Iris pigment epithelial cell (primary cell): ENCODE data around the gene FNDC3B.

Source experiments
- DNase-seq: peaks from one replicate; pipeline ENCODE4 v3.0.0-alpha.2; 2011; ENCODE audit warnings: low read depth

Gene FNDC3B

DNA sequence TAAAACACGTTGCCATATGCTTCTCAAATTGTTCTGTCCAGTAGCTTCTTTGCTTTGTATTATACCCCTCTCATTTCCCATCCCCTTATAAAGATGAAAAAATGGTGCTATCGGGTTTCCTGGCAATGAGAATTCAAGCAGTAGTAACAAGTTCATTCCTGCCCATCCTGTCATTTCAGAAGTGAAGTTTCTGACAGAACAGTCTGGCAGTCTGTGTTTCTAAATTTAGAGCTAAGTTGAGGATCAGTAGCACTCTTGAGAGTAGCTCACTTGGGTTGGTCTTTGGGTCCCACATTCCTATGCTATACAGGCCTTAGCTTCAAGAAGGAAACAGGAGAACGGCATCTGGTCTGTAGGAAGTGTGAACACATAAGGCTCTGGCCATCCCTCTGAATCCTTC is 274.3 kb downstream of the FNDC3B start:
- no peak for DNase-seq

DNA sequence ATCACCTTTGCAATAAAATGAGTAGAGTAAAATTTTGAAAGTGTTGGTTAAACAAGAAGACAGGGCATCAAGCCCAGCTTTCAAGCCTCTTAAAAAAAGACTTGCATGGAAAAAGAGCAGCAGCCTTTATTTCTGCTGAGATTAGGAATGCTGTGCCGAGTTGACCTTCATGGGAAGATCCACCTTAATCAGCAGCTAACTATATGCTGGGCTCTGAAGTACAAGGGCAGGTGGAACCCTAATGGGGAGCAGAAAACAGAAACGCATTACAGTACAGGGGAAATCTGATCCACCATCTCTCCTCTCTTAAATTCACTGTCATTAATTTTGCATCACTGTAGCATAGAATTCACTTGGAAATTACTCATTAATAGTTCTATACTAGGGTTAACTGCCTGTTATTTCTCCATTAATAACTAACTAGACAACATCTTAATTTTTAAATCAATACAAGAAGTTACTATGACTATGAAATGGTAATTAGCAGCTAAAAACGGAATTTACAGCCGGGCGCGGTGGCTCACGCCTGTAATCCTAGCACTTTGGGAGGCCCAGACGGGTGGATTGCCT is 275.3 kb downstream of the FNDC3B start:
- DNase-seq, result no peak

DNA sequence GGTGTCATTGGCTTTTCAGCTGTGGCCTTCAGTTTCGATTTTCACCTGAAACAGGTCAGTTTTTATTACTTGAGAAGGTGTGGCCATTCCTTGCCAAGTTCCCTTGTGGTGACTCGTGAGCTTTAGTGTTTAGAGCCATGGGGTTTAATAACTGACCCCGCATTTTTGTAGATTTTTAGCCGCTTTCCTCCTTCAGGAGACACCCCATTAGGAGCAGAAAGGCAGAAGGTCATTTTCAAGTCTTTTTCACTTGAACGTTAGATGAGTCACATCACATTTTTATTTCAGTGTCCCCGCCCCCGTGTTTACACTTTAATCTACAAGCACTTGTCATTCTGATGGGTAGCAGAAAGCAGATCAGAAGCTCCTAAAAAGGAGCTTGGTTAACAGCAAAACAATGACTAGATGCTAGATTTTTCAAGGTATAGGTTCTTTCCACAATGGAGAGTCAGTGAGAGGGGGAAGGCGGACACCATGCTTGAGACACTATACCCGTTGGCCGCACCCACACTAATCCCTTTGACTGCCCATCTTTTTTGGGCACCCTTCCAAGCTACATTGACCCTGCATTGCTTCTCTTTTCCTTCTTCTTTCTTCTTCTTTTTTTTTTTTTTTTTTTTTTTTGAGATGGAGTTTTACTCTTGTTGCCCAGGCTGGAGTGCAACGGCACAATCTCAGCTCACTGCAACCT is 276.2 kb downstream of the FNDC3B start:
- peak; percentile 84 for DNase-seq

DNA sequence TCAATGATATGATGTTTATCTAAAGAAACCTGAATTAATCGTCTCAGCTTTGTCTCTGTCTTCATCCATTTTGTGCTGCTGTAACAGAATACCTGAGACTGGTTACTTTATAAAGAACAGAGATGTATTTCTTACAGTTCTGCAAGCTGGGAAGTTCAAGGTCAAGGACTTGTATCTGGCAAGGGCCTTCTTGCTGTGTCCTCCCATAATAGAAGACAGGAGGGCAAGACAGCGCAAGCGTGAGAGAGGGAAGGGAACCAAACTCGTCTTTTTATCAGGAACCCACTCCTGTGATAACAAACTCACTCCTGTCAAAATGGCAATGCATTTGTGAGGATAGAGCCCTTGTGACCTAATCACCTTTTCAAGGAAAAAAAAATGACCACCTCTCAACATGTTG is 277.4 kb downstream of the FNDC3B start:
- no peak for DNase-seq

DNA sequence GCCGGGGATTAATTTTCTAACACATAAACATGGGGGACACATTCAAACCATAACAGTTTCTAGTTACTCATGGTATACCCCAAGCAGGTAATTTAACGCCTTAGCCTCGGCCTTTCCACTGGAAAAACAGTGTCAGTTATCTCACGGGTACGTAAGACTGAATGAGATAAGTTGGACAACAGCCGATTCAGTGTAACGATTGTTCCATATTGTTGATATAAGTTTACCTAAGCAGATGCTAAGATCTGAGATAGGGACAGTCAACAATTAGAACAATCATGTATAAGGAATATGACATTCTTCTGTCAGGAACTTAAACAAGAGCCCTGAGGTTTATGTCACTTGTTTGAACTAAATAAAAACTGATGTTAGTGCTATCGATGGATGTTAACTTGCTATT is 278.1 kb downstream of the FNDC3B start:
- DNase-seq, result no peak

DNA sequence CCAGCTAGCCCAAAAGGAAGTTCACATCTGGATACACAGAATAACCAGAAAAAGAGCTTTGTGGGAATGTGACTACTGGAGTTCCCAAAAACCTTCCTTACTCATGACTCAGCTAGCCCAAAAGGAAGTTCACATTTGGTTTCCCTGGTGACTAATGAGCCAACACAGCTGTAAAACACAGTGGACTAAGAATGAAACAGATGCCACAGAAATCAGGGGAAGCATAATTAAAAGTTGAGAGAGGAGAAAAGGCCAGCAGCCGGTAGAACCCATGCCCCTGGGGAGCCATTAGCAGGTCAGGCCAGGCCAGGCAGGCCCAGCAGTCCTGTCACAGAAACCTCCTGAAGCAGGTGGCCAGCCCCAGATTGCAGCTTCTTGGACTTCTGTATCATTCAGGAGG is 278.6 kb downstream of the FNDC3B start:
- DNase-seq, result peak; percentile 89

DNA sequence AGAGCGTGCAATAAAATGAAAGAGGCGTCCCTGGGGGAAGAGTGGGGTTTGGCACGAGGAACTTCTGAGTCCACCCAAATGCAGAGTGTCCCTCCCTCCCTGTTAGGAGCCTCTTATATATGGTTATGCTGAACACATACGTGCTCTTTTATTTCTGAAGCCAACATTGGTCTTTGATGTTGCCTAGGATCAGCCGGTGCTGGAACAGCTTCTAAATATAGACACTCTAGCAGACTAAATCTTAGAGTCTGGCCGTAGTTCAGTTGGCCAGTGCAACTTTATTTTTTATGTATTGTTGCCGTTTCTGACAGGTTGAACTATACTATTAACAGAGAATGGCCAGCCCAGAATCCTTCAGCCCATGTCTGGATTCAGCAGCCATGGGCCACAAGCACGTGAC is 280.2 kb downstream of the FNDC3B start:
- DNase-seq, result no peak

DNA sequence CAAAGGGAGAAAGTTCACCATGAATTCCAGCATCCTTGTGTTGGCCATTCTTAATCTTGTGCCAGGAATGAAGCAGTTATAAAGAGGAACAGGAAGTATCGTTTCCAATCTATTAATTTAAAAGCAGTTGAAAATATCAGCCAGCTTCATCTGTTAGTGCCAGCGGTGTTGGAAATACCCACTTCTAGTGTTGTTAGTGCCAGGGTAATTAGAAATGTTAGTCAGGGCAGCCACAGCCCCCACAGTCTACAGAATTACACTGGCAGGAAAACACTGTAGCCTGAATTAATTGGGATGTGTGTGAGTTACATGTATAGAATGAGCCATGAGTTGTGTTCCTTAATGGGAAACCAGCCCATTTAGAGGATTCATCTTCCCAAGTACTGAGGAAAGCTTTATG is 281.1 kb downstream of the FNDC3B start:
- DNase-seq, result no peak

DNA sequence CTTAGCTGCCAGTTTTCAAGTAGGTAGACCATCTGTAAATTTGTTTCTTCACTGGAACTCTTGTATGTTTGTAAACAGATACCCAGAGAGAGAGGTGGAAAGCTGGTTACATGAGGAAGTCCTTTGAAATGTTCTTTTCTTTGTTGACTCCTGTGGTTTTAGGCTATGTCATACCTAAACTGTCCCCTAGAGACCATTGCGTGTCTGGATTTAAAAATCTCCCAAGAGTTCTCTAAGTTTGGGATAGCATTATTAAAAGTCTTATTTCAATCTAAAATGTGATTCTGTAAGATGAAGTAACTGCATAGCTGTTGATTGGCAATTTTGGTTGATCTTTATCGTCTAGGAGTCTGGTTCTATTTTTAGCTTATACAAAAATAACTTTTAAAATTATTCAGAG is 281.7 kb downstream of the FNDC3B start:
- DNase-seq, result no peak

DNA sequence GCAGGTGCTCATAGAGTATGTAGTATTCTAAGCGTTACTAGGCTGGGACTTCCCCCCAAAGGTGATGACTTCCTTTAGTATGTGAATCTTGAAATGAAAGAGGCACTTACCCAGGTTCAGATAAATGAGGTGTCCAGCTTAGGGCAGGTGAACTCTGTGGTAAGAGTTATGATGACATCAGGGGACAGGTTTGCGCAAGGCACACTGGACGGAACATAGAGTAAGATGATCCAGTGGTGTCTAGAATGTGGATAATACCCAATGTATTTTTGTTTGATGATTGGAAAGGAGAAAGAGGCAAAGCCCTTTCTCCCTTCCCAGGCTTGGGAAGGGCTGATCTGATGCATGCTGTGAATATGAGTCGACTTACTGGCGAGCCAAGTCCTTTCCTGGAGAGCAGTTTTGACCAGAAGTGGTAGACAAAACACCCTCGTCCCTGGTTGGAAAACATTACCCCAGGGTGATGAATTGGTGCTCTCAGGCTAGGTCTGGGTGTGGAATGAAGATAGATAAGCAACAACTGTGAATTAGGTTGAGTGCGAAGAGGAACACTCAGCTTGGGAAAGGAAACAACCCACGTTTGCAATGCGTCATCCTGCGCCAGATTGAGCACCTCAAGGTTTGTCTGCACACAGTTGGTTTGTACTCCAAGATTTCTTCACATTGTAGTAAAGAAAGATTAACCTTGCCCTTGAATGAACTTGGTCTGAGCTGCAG is 284.7 kb downstream of the FNDC3B start:
- peak; percentile 78 for DNase-seq

DNA sequence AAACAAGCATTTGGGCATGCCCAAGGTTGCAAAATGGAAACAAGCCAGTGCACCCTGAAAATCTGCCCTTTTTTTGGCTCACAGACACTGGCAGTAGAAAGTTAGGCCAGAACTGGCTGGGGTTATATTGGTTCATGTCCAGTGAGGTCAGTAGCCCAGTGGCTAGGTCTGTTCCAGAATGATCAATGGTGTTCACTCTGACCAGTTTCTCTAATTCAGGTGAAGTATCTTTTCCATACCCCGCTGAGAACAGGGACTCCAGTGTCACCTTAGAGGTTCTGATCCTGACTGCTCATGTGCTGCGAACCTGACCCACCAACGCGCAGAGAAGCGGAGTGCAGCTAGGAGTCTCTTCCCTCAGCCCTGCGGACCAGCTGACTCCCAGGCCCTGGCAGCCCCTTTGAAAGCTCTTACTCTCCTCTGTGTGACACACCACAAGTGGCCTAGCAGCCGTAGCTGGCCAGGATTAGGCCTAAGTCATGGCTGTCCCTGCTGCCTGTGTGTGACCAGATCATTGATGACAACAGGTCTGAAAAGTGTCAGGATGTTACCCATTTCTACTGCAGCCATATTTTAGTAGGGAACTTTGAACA is 285.3 kb downstream of the FNDC3B start:
- no peak for DNase-seq

DNA sequence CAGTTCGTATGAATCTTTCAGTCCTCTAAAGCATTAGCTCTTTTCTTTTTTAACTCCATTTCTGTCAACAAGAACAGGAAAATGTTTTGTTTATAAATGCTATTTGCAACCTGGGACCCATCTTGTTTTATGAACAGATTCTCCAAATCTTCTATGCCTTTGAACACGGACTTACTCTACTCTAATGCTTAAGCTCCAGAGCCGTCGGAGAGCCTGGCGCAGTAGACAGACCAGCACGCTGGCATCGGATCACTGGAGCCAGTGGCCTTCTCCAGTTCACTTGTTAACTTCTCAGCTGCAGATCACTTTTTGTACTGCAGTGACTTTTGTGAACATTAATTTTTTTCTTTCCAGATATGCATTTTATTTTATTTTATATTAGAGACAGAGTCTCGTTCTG is 286.1 kb downstream of the FNDC3B start:
- DNase-seq, result no peak

DNA sequence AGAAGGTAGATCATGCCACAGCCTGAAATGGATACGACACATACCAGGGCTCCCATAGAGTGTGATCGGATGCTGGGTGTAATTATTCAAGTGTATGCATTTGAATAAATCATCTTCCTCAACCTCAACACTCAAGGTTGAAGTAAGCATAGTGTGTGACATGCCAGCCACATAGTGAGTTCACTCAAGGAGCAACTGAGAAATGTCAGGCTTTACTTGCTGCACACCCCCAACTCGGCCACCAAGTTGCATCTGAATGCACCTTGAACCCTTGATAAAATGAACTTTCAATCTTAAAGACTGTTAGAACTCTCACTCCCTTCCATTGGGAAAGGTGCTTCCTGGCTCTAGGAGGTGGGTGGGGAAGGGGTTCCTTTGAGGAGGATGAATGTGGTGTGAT is 287.6 kb downstream of the FNDC3B start:
- no peak for DNase-seq

DNA sequence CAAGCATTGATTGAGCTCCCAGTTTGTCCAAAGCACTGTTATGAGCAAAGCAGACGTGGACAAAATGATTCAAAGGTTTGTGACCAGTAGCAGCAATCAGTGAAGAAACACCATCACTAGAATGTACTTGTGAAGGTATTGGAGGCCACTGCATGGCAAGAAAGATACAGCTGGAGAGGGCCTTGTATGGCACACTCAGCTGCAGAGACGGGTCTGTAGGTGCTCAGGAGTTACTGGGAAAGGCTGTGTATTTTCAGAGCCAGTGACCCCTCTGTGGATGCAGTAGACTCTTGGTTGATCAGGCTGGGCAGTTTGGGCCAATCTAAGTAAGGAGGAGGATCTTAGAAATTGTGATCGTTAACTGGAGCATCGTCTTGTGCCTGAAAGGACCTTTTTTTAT is 288.9 kb downstream of the FNDC3B start:
- DNase-seq, result no peak

DNA sequence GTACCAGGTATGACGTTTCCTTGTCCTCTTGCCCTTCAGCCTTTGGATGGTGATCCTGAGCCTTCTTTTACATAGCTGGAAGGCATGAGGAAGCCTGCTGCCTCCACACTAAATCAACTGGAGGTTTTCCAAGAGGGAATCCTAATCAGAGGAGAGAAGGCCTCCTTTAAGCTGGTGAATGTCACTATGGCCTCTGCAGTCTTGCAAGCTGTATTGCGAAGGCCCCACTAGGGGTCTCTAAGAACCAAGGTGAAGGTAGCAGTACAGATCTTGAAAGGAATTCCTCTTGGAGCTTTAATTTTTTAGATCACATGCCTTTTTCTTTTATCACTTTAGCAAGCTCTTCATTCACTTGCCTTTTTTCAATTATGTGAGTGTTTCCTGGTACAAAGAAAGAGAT is 289.7 kb downstream of the FNDC3B start:
- no peak for DNase-seq

DNA sequence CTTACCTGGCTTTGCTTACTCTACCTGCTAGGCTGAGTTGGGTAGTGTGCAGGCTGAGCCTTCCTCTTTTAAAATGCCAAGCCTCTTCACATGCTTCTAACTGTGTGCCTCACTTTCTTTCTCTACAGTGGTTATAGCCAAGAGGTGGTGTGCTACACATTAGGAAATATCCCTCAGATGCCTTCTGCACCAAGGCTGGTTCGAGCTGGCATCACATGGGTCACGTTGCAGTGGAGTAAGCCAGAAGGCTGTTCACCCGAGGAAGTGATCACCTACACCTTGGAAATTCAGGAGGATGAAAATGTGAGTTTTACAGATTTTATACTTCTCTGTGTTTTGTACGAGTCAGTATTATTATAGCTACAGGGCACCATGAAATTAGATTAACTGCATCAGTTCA is 291.0 kb downstream of the FNDC3B start:
- DNase-seq, result no peak

DNA sequence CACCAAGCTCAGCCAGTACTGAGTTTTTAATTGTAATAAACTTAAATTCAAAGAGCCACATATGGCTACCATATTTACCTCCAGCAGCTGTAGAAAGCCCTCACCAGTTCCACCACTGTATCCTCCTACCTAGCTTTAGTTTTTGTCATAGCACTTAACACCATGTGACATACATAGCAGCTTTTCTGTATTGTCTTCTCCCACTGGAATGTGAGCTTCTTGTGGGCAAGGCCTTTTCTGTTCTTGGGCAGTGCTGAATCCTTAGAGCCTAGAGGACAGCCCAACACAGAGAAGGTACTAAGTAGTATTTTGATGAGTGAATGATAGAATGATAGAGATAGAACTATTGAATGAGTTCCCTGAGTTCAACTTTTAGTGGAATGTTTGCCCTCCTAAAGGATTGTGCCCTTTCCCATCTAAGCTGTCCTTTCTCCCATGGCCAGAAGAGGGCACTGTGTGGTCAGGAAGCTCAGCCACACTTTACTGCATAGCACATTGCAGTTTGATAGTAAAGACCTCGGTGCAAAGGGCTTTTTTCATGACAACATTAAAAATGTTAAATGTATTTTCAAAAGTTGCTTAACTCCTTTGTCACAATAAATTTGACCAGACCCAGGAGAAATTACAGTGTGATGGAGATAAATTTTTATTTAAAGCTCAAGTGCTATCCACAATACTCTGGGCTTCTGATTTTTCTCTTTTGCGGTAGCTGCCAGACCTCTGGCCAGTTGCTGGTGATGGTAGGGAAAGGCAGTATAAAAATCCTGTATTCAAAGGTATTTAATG is 293.1 kb downstream of the FNDC3B start:
- peak; percentile 45 for DNase-seq

DNA sequence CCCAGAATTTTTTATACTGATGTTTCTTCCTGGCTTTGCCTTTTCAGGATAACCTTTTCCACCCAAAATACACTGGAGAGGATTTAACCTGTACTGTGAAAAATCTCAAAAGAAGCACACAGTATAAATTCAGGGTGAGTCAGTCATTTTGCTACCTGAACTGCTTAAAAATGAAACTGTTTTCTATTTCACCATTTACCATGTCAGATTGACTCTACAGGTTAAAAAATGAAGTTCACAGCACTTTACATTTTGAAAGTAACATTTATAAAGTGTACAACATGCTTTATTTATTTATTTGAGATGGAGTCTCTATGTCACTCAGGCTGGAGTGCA is 293.6 kb downstream of the FNDC3B start:
- DNase-seq, result no peak

DNA sequence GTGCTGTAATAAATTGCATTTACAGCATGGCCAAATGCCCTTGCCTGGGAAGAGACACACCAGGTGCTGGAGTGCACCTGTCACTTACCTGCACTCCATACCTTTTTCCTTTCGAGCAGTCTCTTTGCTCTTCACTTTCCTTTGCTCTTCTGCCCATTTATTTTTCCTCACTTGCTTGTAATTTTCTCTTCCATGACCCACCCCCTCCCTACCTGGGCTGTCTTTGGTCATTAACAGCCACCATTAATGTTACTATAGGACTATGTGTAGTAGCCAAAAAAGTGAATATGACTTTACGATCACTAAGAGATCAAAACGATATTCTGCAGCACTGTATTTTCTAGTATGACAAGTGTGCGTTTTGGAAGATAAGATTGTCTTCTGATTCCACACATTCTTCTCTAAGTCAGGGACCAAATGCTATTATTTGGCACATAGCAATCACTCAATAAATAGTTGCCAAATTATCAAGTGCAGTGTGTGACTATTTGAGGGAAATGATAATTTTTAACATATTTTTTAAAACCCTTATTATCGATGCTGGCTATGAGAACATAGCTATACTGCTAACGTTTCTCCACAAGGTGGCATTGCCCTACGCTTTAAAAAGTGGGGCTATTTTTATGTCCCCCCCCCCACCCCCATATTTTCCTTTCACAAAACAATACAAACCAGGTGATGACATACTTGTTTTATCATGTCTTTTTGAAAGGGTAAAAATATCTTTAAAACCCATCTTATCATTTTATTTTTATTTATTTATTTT is 294.5 kb downstream of the FNDC3B start:
- DNase-seq, result no peak

DNA sequence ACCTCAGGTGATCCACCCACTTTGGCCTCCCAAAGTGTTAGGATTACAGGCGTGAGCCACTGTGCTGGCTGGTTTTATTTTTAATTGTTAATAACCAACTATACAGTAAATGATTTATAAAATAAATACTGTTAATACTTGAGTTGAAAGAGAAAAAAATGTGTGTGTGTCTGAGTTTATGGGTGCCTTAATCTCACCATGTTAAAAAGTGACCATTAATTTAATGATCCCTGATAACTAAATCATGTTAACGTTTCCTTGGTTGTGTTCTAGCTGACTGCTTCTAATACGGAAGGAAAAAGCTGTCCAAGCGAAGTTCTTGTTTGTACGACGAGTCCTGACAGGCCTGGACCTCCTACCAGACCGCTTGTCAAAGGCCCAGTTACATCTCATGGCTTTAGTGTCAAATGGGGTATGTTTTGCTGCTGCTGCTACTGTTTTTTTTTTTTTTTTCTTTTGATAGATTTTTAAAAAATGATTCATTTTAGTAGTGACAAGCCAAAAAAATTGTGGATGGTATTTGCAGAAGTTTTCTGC is 295.4 kb downstream of the FNDC3B start:
- no peak for DNase-seq

DNA sequence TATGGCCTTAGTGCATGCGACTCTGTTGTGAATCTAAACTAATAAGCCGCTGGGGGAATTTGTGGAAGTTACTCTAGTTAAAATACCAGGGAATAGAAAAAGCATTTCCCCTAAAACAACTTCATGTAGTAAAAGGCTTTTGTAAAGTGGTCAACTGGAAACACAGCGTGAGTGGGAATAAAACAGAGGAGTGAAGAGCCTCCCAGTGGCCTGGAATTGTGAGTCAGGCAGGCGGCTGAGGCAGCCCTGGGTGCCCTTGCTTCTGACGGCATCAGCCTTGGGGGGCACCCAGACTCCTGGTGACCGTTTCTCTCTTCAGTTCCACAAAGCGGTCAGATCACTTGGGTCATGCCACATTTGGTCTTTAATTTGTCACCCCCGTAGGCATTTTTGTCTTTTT is 300.5 kb downstream of the FNDC3B start:
- DNase-seq, result no peak

DNA sequence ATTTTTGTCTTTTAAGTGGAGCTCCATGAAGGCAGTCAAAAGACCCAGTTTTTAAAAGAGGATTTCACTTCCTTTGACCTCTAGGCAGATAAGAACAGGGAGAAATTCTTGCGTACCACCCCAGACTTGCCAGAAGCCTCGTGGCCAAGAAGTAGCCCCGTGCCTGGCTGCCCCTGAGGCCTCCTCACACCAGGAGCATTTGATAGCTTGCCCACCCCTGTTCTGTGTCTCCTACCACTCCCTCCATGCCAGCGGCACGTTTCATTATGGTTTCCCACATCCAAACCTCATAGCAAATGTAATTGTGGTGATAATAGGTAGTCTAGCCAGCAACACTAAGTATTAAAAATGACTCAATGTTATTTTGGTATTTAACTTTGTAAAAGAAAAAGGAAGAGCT is 301.2 kb downstream of the FNDC3B start:
- no peak for DNase-seq
